ENCODE data around the gene TRIM38.

- TF ChIP-seq CTCF (conservative IDR thresholded peaks at IDR 0.05) (no peak), ZFX (IDR thresholded peaks at IDR 0.05) (no peak)
Measured at GRCh38 chr6:25971187-25971821, 8.7 kb downstream of the TRIM38 start.

Measured in C4-2B (cell line).